ENCODE data around the gene IQCM. TPM values are rescaled to one million over a fixed set of nuclear protein-coding genes. Genes with fewer than 3 reads are reported as not detected.
A peak's percentile ranks its signal among the peaks of the same experiment; 100 is the strongest.

The IQCM gene
- total RNA-seq, 4 donors from 2014 or later = not detected

DNA sequence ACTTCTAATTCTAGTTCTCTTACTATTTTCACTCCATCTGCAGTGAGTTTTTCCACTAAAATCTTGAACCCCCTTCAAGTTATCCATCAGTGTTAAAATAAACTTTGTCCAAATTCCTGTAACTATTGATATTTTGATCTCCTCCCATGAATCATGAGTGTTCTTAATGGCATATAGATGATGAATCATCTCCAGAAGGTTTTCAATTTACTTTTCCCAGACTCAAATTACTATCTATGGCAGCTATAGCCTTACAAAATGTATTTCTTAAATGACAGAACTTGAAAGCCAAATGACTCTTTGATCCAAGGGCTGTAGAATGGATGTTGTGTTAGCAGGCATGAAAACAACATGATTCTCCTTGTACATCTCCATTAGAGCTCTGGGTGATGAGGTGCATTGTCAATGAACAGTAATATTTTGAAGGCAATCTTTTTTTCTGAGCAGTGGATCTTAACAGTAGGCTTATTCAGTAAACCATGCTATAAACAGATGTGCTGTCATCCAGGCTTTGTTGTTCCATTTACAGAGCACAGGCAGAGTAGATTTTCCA, 16.1 kb upstream of the IQCM start:
- ATAC-seq (ENCODE audit: low FRiP score) (no peak), DNase-seq (ENCODE audit: low spot score) (no peak)
- TF ChIP-seq, protein P1, sequence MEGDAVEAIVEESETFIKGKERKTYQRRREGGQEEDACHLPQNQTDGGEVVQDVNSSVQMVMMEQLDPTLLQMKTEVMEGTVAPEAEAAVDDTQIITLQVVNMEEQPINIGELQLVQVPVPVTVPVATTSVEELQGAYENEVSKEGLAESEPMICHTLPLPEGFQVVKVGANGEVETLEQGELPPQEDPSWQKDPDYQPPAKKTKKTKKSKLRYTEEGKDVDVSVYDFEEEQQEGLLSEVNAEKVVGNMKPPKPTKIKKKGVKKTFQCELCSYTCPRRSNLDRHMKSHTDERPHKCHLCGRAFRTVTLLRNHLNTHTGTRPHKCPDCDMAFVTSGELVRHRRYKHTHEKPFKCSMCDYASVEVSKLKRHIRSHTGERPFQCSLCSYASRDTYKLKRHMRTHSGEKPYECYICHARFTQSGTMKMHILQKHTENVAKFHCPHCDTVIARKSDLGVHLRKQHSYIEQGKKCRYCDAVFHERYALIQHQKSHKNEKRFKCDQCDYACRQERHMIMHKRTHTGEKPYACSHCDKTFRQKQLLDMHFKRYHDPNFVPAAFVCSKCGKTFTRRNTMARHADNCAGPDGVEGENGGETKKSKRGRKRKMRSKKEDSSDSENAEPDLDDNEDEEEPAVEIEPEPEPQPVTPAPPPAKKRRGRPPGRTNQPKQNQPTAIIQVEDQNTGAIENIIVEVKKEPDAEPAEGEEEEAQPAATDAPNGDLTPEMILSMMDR (IDR thresholded peaks at IDR 0.05) = no peak

DNA sequence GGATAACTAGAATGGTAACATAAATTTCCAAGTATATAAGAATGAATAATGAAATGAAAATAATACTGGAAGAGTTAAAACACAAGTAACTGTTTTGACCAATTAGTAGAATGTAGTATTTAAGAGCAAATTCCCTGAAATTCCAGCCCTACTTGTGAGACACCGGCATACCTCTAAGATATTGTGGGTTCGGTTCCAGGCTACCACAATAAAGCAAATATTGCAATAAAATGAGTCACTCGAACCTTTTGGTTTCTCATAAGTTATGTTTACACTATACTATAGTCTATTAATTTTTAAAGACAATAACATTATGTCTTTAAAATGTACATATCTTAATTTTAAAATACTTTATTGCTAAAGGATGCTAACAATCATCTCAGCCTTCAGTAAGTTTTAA, 15.2 kb upstream of the IQCM start:
- no peak for ATAC-seq (ENCODE audit: low FRiP score)
- TF ChIP-seq, protein P1 (IDR thresholded peaks at IDR 0.05) = no peak
- no peak for DNase-seq (ENCODE audit: low spot score)

DNA sequence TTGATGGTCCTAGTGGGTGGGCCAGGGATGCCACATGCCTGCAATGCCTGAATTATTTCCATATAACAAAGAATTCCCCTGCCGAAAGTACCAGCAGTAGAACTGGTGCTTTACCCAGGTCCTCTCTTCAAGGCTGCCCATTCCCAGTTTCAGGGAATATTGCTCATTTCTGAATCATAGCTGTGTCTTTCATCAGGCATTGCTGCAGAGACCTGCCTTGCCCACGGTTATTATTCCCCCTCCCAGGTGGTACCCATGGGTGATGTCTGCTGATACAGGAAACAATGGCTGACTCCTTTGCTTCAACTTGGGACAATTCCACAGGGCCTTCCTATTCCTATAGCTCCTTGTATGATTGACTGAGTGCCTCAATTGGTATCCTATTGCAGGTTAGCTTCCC, 9.7 kb upstream of the IQCM start:
- DNase-seq (ENCODE audit: low spot score) (no peak), ATAC-seq (ENCODE audit: low FRiP score) (no peak)
- TF ChIP-seq, protein P1 (IDR thresholded peaks at IDR 0.05) = no peak

DNA sequence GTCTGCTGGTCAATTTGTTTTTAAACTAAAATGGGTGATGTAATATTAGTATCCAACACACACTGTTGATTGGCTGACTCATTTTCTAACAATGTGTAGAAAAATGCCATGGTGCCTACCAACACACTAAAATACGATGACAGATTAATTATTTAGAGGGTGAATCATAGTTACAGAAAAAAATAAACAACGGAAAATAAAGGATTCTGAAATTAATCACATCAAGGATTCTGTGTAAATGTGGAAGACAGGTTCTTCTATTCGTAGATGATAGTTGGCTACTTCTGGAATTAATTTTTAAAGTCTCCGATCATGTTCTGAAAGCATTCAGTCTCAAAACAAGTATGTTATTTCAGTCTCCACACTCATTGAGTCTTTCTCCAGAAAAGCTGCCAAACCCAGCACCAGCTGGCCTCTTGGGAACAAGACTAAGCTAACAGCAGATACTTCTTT, 8.2 kb upstream of the IQCM start:
- DNase-seq (ENCODE audit: low spot score) (no peak), ATAC-seq (ENCODE audit: low FRiP score) (peak; percentile 93)
- TF ChIP-seq, protein P1 (IDR thresholded peaks at IDR 0.05) = no peak

DNA sequence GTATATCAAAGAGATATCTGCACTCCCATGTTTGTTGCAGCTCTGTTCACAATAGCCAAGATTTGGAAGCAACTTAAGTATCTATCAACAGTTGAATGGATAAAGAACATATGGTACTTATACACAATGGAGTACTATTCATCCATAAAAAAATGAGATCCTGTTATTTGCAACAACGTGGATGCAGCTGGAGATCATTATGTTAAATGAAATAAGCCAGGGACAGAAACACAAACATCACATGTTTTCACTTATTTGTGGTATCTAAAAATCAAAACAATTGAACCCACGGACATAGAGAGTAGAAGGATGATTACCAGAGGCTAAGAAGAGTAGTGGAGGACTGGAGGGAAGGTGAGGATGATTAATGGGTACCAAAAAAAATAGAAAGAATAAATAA, 14.2 kb downstream of the IQCM start:
- no peak for ATAC-seq (ENCODE audit: low FRiP score)
- TF ChIP-seq, protein P1 (IDR thresholded peaks at IDR 0.05) = no peak
- no peak for DNase-seq (ENCODE audit: low spot score)

DNA sequence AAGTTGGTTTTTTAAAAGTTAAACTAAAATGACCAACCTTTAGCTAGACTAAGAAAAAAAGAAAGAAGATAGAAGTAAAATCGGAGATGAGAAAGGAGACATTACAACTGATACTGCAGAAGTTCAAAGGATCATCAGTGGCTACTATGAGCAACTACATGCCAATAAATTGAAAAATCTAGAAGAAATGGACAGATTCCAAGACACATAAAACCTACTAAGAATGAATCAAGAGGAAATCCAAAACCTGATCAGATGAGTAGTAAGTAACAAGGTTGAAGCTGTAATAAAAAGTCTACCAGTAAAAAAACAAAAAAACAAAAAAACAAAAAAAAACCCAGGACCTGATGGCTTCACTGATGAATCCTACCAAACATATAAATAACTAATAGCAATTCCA, 16.1 kb downstream of the IQCM start:
- ATAC-seq (ENCODE audit: low FRiP score) (no peak), DNase-seq (ENCODE audit: low spot score) (no peak)
- TF ChIP-seq, protein P1 (IDR thresholded peaks at IDR 0.05) = no peak

DNA sequence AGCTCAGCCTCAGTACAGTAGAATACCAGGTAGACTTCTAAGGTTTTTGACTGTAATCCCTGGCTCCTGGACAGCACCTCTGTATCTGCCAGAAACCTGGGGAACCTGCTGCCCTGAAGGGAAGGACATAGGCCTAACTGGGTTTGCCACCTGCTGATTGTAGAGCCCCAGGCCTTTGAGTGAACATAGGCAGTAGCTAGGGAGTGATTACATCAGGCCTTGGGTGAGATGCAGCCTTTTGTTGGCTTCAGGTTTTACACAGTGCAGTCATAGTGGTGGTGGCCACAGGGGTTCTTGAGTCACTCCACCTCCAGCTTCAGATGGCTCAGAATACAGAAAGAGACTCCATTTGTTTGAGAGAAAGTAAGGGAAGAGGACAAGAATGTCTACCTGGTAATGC, 19.3 kb downstream of the IQCM start:
- TF ChIP-seq, protein P1 (IDR thresholded peaks at IDR 0.05) = no peak
- no peak for ATAC-seq (ENCODE audit: low FRiP score)
- no peak for DNase-seq (ENCODE audit: low spot score)

All from omental fat pad (tissue), 4 donors.